SJSA1 (cell line): ENCODE results near the gene MAJIN. TPM values are rescaled to one million over a fixed set of nuclear protein-coding genes. Genes with fewer than 3 reads are reported as not detected.
"Not testable (repeated sequence)": the region's sequence is repeated elsewhere in the genome, so short reads cannot be mapped to it uniquely, and the experiment has no call there.

Source experiments
- DNase-seq, 2 experiments: peaks; one replicate each; pipeline ENCODE4 v3.0.0-alpha.2; 2015 to 2020; ENCODE audit warnings: low spot score in 2 of 2, low read depth in 1 of 2
- H3K27ac ChIP-seq: fragments of 250-450 bp; sonication (Bioruptor Pico); 2 replicates; pipeline ENCODE4 v1.5.1; 2020; ENCODE audit warnings: mild to moderate bottlenecking, moderate library complexity
- H3K27me3 ChIP-seq: fragments of 250-450 bp; sonication (Bioruptor Pico); replicated peaks from 2 replicates; pipeline ENCODE4 v1.5.1; 2020; ENCODE audit warnings: mild to moderate bottlenecking, moderate library complexity
- H3K36me3 ChIP-seq: fragments of 250-450 bp; sonication (Bioruptor Pico); 2 replicates; pipeline ENCODE4 v1.5.1; 2020; ENCODE audit warnings: mild to moderate bottlenecking
- H3K4me1 ChIP-seq: fragments of 250-450 bp; sonication (Bioruptor Pico); replicated peaks from 2 replicates; pipeline ENCODE4 v1.6.1; 2021; ENCODE audit warnings: mild to moderate bottlenecking
- H3K4me3 ChIP-seq: fragments of 250-450 bp; sonication (Bioruptor Pico); 2 replicates; pipeline ENCODE4 v1.5.1; 2020; ENCODE audit warnings: mild to moderate bottlenecking
- H3K9me3 ChIP-seq: fragments of 250-450 bp; sonication (Bioruptor Pico); replicated peaks from 2 replicates; pipeline ENCODE4 v1.5.1; 2020; ENCODE audit warnings: mild to moderate bottlenecking
- total RNA-seq: library from RNA; depleted of rRNA; stranded (reverse); fragments of >200 nt; shearing (Covaris generic); gene quantifications from 2 replicates; pipeline ENCODE4 v1.2.3, GENCODE V29; 2014; rRNA removed

The MAJIN gene
- not detected in 2 replicates for total RNA-seq

GRCh38 chr11:64971421-64972233 is at the start of gene MAJIN:
Gene MAJIN, minus strand, starts transcription at chr11:64972108. Its CDS starts 12,703 bp downstream, at chr11:64959405.
- Histone ChIP-seq H3K4me1 (0 out of 2 replicates have a peak, but pooled peaks cover 3% of the 10 kb centered on the region), H3K4me3 (no peak within 1 kb of the TSS), H3K36me3 (no peaks in the 10 kb centered on the region), H3K9me3 (peaks cover 5% of the 10 kb centered on the region; the same call in 1 of the 2 replicates), H3K27ac (no peak within 1 kb of the TSS), H3K27me3 (peaks cover 24% of the 10 kb centered on the region)
- DNase-seq, result peak in 1 of 2 experiments; percentile 68

DNA sequence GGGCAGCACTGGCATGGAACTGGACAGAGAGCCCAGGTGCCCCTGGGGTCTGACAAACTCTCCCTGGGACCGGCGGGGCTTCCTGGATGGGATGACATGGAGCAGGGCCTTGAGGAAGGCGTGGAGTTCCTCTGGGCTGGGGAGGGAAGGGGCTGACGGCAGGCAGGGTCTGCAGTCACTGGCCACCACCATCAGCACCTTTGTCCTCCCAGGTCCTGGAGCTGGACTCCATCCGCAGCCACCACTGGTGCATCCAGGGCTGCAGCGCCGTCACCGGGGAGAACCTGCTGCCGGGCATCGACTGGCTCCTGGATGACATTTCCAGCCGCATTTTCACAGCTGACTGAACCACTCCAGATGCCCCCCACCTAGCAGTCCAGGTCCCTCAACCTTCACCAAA is 49.6 kb upstream of the MAJIN start:
- Histone ChIP-seq H3K36me3 (peaks cover 24% of the 10 kb centered on the region), H3K9me3 (no peaks in the 10 kb centered on the region), H3K27ac (no peak overlapping the region), H3K4me1 (peaks cover under 1% of the 10 kb centered on the region; the same call in 1 of the 2 replicates), H3K4me3 (no peak overlapping the region), H3K27me3 (no peaks in the 10 kb centered on the region)
- no peak for DNase-seq

DNA sequence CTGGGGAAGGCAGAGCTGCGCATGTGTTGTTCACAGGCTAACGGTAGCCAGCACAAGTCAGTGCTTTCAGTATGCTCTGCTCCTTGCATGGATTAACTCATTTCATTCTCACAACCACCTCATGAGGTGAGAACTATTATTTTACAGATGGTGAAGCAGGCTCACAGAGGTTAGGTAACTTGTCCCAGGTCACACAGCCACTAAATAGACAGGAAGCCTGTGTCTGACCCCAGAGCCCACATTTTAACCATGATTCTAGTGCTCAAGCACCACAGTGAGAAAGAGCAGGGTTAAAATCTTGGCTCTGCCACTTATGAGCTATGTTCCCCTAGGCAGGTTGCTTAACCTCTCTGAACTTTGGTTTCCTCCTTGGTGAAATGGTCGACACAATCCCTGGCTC is 49.1 kb upstream of the MAJIN start:
- Histone ChIP-seq H3K4me1 (no peaks in the 10 kb centered on the region), H3K27me3 (no peaks in the 10 kb centered on the region), H3K9me3 (no peaks in the 10 kb centered on the region), H3K4me3 (no peak overlapping the region), H3K36me3 (peaks cover 25% of the 10 kb centered on the region), H3K27ac (no peak overlapping the region)
- no peak for DNase-seq

- no peaks in the 10 kb centered on the region for H3K27me3 ChIP-seq
- no peak for DNase-seq
- H3K36me3 ChIP-seq, result peaks cover 25% of the 10 kb centered on the region
- H3K9me3 ChIP-seq, result no peaks in the 10 kb centered on the region
- H3K4me3 ChIP-seq, result no peak overlapping the region
- H3K4me1 ChIP-seq, result peaks cover 3% of the 10 kb centered on the region
- H3K27ac ChIP-seq, result no peak overlapping the region
Measured at GRCh38 chr11:65019824-65020223, 47.9 kb upstream of the MAJIN start.

- no peaks in the 10 kb centered on the region for H3K27me3 ChIP-seq
- H3K4me3 ChIP-seq, result no peak overlapping the region
- no peak overlapping the region for H3K27ac ChIP-seq
- H3K9me3 ChIP-seq, result no peaks in the 10 kb centered on the region
- DNase-seq, result no peak
- H3K36me3 ChIP-seq, result peaks cover 31% of the 10 kb centered on the region
- H3K4me1 ChIP-seq, result peaks cover 19% of the 10 kb centered on the region
Measured at GRCh38 chr11:65017937-65018336, 46.0 kb upstream of the MAJIN start.

GRCh38 chr11:65016705-65017104 is 44.8 kb upstream of the MAJIN start:
- no peaks in the 10 kb centered on the region for H3K27me3 ChIP-seq
- peaks cover 31% of the 10 kb centered on the region for H3K36me3 ChIP-seq
- no peak for DNase-seq
- H3K4me3 ChIP-seq, result no peak overlapping the region
- H3K9me3 ChIP-seq, result no peaks in the 10 kb centered on the region
- peaks cover 22% of the 10 kb centered on the region for H3K4me1 ChIP-seq
- H3K27ac ChIP-seq, result no peak overlapping the region

DNA sequence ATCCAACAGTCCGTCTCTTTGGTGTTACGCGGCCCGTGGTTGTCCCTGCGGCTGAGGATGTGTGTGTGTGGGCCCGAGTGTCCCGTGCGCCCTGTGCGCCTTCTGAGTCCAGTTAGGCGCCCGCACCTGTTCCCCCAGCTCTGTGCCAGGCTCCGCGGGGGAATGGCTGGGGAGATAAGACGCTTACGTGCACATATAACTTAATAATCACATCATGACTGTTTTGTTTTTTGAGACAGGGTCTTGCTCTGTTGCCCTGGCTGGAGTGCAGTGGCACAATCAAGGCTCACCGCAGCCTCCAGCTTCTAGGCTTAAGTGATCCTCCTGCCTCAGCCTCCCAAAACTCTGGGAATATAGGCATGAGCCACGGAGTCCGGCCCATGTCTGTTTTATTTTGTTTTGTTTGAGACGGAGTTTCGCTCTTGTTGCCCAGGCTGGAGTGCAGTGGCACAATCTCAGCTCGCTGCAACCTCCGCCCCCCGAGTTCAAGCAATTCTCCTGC is 42.9 kb upstream of the MAJIN start:
- no peak for DNase-seq
- H3K27ac ChIP-seq, result peak overlapping the region; percentile 92
- no peaks in the 10 kb centered on the region for H3K9me3 ChIP-seq
- peak overlapping the region; percentile 74 for H3K4me3 ChIP-seq
- H3K4me1 ChIP-seq, result peaks cover 22% of the 10 kb centered on the region
- H3K36me3 ChIP-seq, result peaks cover 20% of the 10 kb centered on the region
- no peaks in the 10 kb centered on the region for H3K27me3 ChIP-seq

- DNase-seq, result peak; percentile 99
- H3K27ac ChIP-seq, result peak within 1 kb of the TSS; percentile 92
- no peaks in the 10 kb centered on the region for H3K9me3 ChIP-seq
- peaks cover 17% of the 10 kb centered on the region for H3K36me3 ChIP-seq
- H3K27me3 ChIP-seq, result no peaks in the 10 kb centered on the region
- H3K4me1 ChIP-seq, result peaks cover 22% of the 10 kb centered on the region
- peak within 1 kb of the TSS; percentile 74 for H3K4me3 ChIP-seq
Measured at GRCh38 chr11:65013888-65014725, 42.2 kb upstream of the MAJIN start, which contains the start of gene ARL2. Gene ARL2, plus strand, starts transcription at chr11:65014160. Its CDS starts 48 bp downstream, at chr11:65014208.

DNA sequence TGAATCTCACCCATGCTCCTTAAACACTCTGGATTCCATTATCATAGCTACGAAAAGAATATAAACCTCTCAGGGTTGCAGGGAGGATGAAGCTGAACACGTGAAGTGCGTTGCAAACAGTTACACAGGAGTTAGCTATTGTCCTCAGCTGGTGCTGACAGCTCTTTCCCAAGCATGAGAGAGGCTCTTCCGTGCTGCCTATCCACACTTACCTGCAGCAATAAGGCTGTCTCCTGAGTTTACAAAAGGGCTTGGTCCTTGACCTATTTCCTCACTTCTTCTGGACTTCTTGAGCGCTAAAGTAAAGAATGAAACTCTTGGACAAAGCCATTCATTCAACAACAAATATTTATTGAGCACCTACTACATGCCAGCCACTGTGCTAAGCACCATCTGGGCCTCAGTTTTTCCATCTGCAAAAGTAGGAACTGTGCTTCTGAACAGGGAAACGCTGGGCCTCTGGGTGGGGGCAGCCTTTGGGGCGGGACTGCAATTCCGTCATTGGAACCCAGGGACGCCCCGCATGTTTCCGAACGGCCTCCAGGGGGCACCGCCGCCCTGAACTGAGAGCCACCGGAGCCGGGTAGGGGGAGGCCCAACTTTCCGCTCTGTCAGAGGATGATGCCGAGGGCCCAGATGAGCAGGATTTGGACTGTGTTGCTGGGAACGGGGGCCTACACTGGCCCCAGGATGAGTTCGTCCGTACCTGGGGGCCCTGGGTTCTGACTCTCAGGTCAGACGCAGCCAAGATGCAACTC is 41.4 kb upstream of the MAJIN start:
- peak; percentile 97 for DNase-seq
- Histone ChIP-seq H3K4me1 (peaks cover 22% of the 10 kb centered on the region), H3K36me3 (peaks cover 10% of the 10 kb centered on the region), H3K27me3 (no peaks in the 10 kb centered on the region), H3K4me3 (peak overlapping the region; percentile 74), H3K27ac (peak overlapping the region; percentile 92), H3K9me3 (no peaks in the 10 kb centered on the region)

GRCh38 chr11:65008873-65009272 is 37.0 kb upstream of the MAJIN start:
- no peak for DNase-seq
- Histone ChIP-seq H3K4me3 (no peak overlapping the region), H3K36me3 (no peaks in the 10 kb centered on the region), H3K27ac (no peak overlapping the region), H3K4me1 (peaks cover 29% of the 10 kb centered on the region), H3K9me3 (no peaks in the 10 kb centered on the region), H3K27me3 (no peaks in the 10 kb centered on the region)

GRCh38 chr11:65008016-65008415 is 36.1 kb upstream of the MAJIN start:
- no peaks in the 10 kb centered on the region for H3K27me3 ChIP-seq
- peaks cover 20% of the 10 kb centered on the region for H3K4me1 ChIP-seq
- DNase-seq, result no peak
- H3K27ac ChIP-seq, result no peak overlapping the region
- no peaks in the 10 kb centered on the region for H3K36me3 ChIP-seq
- H3K4me3 ChIP-seq, result no peak overlapping the region
- no peaks in the 10 kb centered on the region for H3K9me3 ChIP-seq

DNA sequence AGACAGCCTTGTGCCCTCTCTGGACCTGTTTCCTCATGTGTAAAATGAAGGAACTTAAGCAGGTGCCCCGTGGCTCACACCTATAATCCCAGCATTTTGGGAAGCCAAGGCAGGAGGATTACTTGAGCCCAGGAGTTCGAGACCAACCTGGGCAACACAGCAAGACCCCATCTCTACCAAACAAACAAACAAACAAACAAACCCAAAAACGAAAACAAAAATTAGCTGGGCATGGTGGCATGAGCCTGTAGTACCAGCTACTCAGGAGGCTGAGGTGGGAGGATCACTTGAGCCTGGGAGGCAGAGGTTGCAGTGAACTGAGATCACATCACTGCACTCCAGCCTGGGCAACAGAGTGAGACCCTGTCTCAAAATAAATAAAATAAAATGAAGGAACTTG is 32.1 kb upstream of the MAJIN start:
- not testable (repeated sequence) for DNase-seq, H3K36me3 ChIP-seq, H3K9me3 ChIP-seq, H3K27ac ChIP-seq, H3K4me3 ChIP-seq, H3K27me3 ChIP-seq
- peaks cover 17% of the 10 kb centered on the region for H3K4me1 ChIP-seq

- no peak for DNase-seq
- Histone ChIP-seq H3K27ac (no peak overlapping the region), H3K27me3 (no peaks in the 10 kb centered on the region), H3K9me3 (no peaks in the 10 kb centered on the region), H3K36me3 (no peaks in the 10 kb centered on the region), H3K4me1 (peaks cover 17% of the 10 kb centered on the region), H3K4me3 (no peak overlapping the region)
Measured at GRCh38 chr11:65003282-65003681, 31.4 kb upstream of the MAJIN start.
